OCI-LY3 (cell line): ENCODE results near the gene TTC28.

ENCODE experiments used
- CTCF ChIP-seq: fragments of 200-600, 300-600 bp; sonication (generic); IDR thresholded peaks from 2 replicates; pipeline ENCODE4 v1.5.1; 2014; ENCODE audit warnings: antibody characterized with exemption, low read length, low read depth
- EZH2phosphoT487 ChIP-seq: fragments of 200-600 bp; shearing (Covaris generic); IDR thresholded peaks from 2 replicates; pipeline ENCODE4 v1.6.1; 2018; ENCODE audit warnings: antibody characterized with exemption, mixed run types, low read depth

- TF ChIP-seq CTCF (peak; percentile 39), EZH2phosphoT487 (no peak)
Measured at GRCh38 chr22:27990879-27991278, 688.8 kb downstream of the TTC28 start.
